Psoas muscle (tissue), 8 donors: ENCODE data around the gene TMEM151A. TPM values are rescaled to one million over a fixed set of nuclear protein-coding genes. Genes with fewer than 3 reads are reported as not detected.
A peak's percentile ranks its signal among the peaks of the same experiment; 100 is the strongest.

Experiments
- ATAC-seq, 4 donors: fragments of 200-7000 bp; cut with Tn5 transposase; one replicate each; pipeline ENCODE4 v1.9.1; 2020; ENCODE audit warnings: moderate library complexity in 3 of 4, mild to moderate bottlenecking in 2 of 4
- DNase-seq, 2 donors: peaks; one replicate each; pipeline ENCODE4 v3.0.0-alpha.2; 2020
- H3K27ac ChIP-seq: fragments of 200-600 bp; one replicate; pipeline ENCODE4 v1.8.0; 2022
- H3K27me3 ChIP-seq, 3 donors: fragments of 200-600 bp in 1 of 3; one replicate each; pipeline versions ENCODE4 v1.6.1 to v1.8.0; 2013 to 2022; ENCODE audit warnings: low read length in 2 of 3, mild to moderate bottlenecking in 2 of 3, moderate library complexity in 1 of 3; ENCODE audit not compliant: insufficient read depth in 3 of 3
- H3K36me3 ChIP-seq, 2 donors: fragments of 200-600 bp in 1 of 2; one replicate each; pipeline versions ENCODE4 v1.6.1 to v1.8.0; 2013 to 2022; ENCODE audit warnings: low read depth in 1 of 2, mild to moderate bottlenecking in 1 of 2, moderate library complexity in 1 of 2; ENCODE audit not compliant: insufficient read depth in 1 of 2
- H3K4me1 ChIP-seq: fragments of 200-600 bp; one replicate; pipeline ENCODE4 v1.8.0; 2022
- H3K4me3 ChIP-seq: fragments of 200-600 bp; one replicate; pipeline ENCODE4 v1.8.0; 2022; ENCODE audit warnings: mild to moderate bottlenecking
- H3K9me3 ChIP-seq: fragments of 200-600 bp; one replicate; pipeline ENCODE4 v1.8.0; 2022
- CTCF ChIP-seq: fragments of 200-600 bp; IDR thresholded peaks from one replicate; pipeline ENCODE4 v1.8.0; 2022; ENCODE audit warnings: antibody characterized with exemption
- WGBS, 3 donors: extraction: QIAGEN DNeasy Blood & Tissue Kit; methylation state at CpG; one replicate each; pipeline versions ENCODE4 v1.1.6 to v1.1.7; 2013; 5-methylcytosine and 5-hydroxymethylcytosine counted together
- intact Hi-C, 2 donors: fragments of 100-400 bp; cut with DNase I; formaldehyde crosslinking; loops; one replicate each; pipeline versions ENCODE4 v1.11.0 to v1.14.2; 2022
- polyA plus RNA-seq, 3 donors: library from polyadenylated mRNA; stranded (reverse); fragments of 200-250 nt; gene quantifications; one replicate each; pipeline ENCODE4 v1.2.3, GENCODE V29; 2013
- total RNA-seq, 4 donors: library from RNA; stranded (reverse); fragmentation: NEBNext Ultra II Directional in 2 of 4; extraction: Animal tissue kit (Norgen Biotek cat#: 25700) in 2 of 4; gene quantifications; one replicate each; pipeline versions ENCODE4 v1.2.1 to v1.2.4, GENCODE V29; 2021 to 2023
- donor health status: healthy with polysubstance abuse.
- donor health status: DM: no; HTN: no; CAD: no; lungs with moderate emphysema.
- donor health status: Bipolar disorder and iron deficiency.
- donor health status: healthy.
- donor health status: DM: yes; HTN: yes; CAD: no.
- donor health status: DM: no; HTN: no; CAD: no.
- donor health status: DM: no; HTN: no; CAD: no.
- donor health status: DM: yes; HTN: yes; CAD: no.

TMEM151A gene
- total and polyA plus RNA-seq, 7 donors = 0.04 to 0.05 TPM; not detected in 5

DNA sequence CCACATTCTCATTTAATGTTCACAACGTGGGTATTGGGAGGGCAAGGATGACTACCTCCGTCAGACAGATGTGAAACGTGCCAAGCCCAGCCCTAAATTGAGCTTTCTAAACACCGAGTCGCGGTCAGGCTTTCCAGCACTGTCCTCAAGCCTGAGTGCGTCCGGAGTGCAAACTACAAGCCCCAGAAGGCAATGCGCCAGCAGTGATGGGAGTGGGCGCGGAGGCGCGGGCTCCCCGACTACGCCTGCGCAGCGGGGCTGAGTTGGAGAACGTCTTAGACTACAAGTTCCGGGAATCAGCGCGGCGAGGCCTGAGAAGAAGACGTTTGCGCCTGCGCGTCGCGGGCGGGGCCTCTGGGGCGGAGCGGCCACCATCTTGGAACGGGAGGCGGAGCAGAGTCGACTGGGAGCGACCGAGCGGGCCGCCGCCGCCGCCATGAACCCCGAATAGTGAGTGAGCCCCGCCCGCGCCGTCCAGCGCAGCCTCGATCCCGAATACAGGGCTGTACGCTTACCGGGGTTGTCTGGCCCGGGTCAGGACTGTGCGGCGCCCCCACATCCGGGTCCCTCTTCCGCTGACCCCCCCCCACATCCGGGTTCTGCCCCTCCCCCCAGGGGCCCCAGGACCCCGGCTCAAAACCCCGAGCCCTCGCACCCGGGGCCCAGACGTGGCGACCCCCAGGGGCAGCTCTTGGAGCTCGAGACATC is 23.3 kb upstream of the TMEM151A start, which contains the start of gene RAB1B:
Gene RAB1B, plus strand, starts transcription at position 396 of the 708 bp plus-strand sequence. Its CDS starts 41 bp downstream, at position 437.
- ATAC-seq (peak; percentile 88 to 90 (median 88)), DNase-seq (peak; percentile 100)
- no peak for TF ChIP-seq CTCF
- Histone ChIP-seq H3K4me1 (peaks cover 20% of the 10 kb centered on the region), H3K4me3 (peak within 1 kb of the TSS; percentile 98), H3K27ac (peak within 1 kb of the TSS; percentile 97), H3K36me3 (peaks cover 0 to 50% of the 10 kb centered on the region in 2 donors), H3K9me3 (no peaks in the 10 kb centered on the region), H3K27me3 (no peaks in the 10 kb centered on the region)
- 0% methylated on average over 43 to 64 of the region's 64 CpGs for WGBS, 3 donors
- intact Hi-C loops = no loop called here

DNA sequence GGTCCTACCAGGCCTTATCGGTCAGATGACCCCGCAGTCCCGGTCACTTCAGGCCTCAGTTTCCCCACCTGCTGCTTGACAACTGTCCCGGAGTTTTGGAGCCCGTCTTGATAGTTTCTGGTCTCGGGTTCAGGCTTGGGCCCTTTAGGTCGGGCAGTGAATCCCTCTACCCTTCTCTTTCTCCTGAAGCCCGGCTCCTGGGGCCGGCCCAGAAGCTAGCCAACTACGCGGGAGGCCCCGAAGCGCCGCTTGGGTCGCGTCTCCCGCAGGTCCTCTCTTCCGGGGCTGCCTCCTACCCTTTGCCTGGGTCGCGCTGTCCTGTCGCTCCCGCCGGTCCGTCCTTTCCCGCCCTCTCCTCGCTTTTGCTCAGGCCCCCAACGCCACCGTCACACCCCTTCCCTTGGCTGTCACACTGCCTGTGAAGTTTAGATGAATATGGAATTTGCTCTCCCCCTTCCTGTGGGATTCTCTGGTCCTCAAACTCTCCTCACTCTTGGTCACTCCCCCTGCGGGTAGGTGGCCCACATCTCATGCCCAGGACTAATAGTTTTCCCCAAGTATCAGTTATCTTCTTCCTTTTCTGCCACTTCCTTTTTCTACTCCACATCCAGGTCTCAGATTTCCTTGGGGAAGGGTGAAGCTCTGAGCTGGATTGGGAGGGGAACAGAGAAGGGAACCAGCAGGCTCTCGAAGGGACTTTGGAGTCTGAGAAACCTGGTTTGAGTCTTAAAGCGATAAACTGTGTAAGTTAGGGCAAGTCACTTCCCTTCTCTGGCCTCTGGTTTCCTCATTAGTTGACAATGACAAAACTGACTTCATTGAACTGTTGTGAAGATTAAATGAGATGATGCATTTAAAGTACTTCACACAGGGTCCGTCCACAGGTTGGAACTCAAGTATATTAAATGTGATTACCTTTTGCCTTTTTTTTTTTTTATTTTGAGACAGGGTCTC is 22.5 kb upstream of the TMEM151A start:
- H3K4me1 ChIP-seq = peaks cover 20% of the 10 kb centered on the region
- peak overlapping the region; percentile 97 for H3K27ac ChIP-seq
- ATAC-seq = no peak
- DNase-seq = peak in 1 of 2 donors; percentile 66
- WGBS, 3 donors = 3 to 5% (median 3%) methylated on average over 23 to 32 of the region's 32 CpGs
- intact Hi-C loops = no loop called here
- no peaks in the 10 kb centered on the region for H3K9me3 ChIP-seq
- peak overlapping the region; percentile 98 for H3K4me3 ChIP-seq
- H3K36me3 ChIP-seq = peaks cover 0 to 50% of the 10 kb centered on the region in 2 donors
- TF ChIP-seq CTCF = peak; percentile 10
- H3K27me3 ChIP-seq = no peaks in the 10 kb centered on the region

DNA sequence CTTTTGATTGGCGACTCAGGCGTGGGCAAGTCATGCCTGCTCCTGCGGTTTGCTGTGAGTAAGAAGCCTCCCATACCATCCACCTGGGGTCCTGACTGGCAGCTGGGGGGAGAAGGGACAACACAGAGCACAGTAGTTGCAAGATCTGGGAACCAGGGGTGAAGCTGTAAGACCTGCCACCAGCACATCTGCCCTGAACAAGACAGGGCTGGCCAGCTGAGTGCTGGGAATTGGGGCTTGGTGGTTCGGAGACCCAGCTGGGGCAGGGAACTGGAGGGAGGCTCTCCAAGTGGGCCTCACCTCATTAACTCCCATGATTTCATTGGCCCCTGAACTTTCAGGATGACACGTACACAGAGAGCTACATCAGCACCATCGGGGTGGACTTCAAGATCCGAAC is 19.9 kb upstream of the TMEM151A start:
- no peaks in the 10 kb centered on the region for H3K27me3 ChIP-seq
- no peak for TF ChIP-seq CTCF
- no peak overlapping the region for H3K4me3 ChIP-seq
- peaks cover 3 to 63% of the 10 kb centered on the region in 2 donors for H3K36me3 ChIP-seq
- 90 to 92% (median 91%) methylated on average over 7 of the region's 7 CpGs for WGBS, 3 donors
- no peak for ATAC-seq
- no peaks in the 10 kb centered on the region for H3K9me3 ChIP-seq
- H3K27ac ChIP-seq = no peak overlapping the region
- intact Hi-C loops = no loop called here
- peaks cover 19% of the 10 kb centered on the region for H3K4me1 ChIP-seq
- DNase-seq = peak in 1 of 2 donors; percentile 36

GRCh38 chr11:66272596-66272995 is 19.1 kb upstream of the TMEM151A start:
- WGBS, 3 donors = 71 to 92% (median 88%) methylated on average over 2 of the region's 2 CpGs
- DNase-seq = no peak

More at GRCh38 chr11:66272596-66272995, 19.1 kb upstream of the TMEM151A start:
- H3K27ac ChIP-seq = no peak overlapping the region
- no peak overlapping the region for H3K4me3 ChIP-seq
- no peak for ATAC-seq
- no peaks in the 10 kb centered on the region for H3K27me3 ChIP-seq
- peaks cover 18% of the 10 kb centered on the region for H3K4me1 ChIP-seq
- intact Hi-C loops = no loop called here
- H3K9me3 ChIP-seq = no peaks in the 10 kb centered on the region
- TF ChIP-seq CTCF = no peak
- peaks cover 3 to 65% of the 10 kb centered on the region in 2 donors for H3K36me3 ChIP-seq
